HG02588 (cell line): ENCODE measurements around the gene TCOF1.

Experiments
- ATAC-seq: cut with Tn5 transposase; IDR thresholded peaks from one replicate; pipeline ENCODE4 v1.9.1; 2021; ENCODE audit warnings: mild to moderate bottlenecking, moderate library complexity; ENCODE audit not compliant: unreplicated experiment

The TCOF1 gene

GRCh38 chr5:150357326-150358260 is at the start of gene TCOF1:
Gene TCOF1 (plus strand): TSS chr5:150357697. CDS start chr5:150357747, 50 bp downstream.
- peak; percentile 94 for ATAC-seq

- no peak for ATAC-seq
Observed at GRCh38 chr5:150309101-150309885, 48.2 kb upstream of the TCOF1 start.

GRCh38 chr5:150309886-150310239 is 47.6 kb upstream of the TCOF1 start:
- no peak for ATAC-seq

DNA sequence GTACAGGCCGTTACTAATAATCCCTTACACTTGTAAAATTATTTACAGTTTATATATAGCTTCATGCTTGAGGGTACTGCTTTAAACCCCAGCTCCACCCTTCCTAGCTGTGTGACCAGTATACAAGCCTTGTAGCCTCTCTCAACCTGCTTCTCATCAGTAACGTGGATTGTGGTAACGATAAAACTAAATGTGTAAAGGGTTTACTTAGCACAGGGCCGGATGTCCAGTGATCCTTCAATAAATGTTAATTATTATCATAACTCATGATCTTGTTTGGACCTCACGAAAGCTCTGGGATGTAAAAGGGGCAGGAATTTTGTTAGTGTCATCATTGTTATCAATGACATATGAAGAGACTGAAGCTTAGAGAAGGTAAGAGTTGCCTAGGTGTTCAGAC is 47.3 kb upstream of the TCOF1 start:
- no peak for ATAC-seq

DNA sequence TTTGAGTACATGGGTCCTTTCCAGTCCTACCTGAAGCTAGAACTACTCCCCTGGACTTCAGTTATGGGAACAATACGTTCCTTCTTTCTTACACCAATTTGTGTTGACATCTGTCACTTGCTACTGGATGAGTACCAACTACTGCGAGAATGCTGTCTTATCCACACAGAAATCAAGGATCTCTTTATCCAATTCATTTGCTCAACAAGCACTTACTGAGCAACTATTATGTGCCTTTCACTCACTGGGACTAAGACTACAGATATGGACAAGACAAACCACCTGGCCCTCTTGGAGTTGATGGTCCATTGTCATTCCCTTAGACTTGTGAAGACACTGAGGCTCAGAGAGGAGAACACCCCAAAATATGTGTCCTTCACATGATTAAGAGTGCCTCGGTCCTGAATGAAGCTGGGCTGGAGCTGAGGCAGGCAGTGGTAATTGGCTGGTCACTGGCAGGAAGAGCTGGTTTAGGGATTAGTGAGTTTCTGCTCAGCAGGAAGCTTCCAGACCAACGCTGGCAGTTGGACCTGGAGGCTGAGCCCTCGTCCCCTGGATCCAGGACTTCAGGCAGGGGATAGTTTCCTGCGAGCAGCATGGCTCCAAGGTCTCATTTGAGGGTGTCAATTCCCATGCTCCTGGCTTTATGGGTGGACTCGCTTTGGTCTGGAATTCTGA is 46.3 kb upstream of the TCOF1 start:
- ATAC-seq, result no peak

DNA sequence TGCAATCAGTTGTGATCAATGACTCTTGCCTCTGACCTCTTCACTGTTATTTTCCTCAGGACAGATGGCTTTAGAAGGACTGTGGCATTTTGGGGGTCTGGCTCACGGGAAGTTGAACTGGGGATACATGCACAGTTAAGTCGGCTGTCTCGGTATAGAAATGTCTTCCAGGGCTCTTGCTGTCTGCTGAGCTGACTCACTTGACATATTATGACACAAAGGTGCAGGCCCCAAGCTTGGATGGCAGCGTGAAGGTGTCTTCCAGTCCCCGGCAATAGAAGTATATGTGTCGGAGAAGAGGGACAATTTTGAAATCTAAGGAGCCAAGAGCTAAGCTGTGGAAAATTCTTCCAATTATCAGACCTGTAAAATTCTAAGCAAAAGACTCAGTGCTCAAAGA is 45.0 kb upstream of the TCOF1 start:
- ATAC-seq, result no peak

GRCh38 chr5:150313501-150313900 is 44.0 kb upstream of the TCOF1 start:
- ATAC-seq, result no peak

DNA sequence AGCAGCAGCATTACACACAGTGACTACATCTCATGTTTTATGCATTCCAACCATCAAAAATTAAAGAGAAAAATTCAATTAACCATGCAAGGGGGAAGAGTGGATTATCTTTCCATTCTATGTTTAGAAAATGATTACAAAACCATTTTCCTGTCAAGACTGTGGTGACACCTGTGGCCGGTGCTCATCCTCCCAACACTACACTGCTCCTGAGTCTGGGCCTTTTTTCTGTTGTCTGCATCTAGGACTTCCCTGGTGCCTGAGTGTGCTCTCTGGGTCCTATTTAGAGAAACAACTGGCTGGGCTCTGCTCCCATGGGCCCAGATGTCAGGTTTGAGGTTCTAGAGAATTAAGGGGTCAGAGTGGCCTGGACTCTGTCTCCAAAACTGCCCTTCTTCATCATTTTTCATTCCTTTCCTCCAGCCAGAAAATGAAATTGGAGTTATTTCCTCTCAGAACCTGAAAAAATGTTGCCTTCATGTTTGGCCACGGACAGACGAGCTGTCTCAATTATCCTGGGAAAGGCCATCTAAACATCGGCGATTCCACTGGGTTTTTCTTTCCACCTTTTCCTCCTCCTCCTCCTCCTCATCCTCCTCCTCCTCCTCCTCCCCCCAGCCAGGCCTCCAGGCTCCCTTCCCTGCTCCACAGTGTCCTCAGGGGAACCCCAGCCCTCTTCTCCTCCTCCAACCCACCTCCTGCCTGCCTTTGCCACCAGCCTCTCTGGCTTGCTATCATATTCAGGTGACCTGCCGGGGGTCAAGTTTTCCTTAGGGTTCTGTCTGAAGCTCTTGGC is 43.4 kb upstream of the TCOF1 start:
- no peak for ATAC-seq

GRCh38 chr5:150315245-150315644 is 42.3 kb upstream of the TCOF1 start:
- no peak for ATAC-seq

DNA sequence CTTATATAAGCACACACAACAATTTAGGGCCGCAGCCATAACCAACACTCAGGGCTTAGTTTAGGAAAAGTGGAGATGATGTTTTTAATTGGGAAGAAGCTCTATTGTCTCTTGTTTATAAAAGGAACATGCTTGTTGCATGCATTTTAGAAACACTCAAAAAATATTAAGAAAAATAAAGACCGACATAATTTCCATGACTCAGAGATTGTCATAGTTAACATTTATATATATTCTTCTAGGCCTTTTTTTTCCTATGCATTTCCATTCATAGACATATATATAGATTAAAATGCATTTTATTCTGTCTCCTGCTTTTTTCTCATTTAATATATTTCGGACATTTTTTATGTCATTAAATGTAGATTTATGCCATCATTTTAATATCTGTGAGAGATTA is 41.2 kb upstream of the TCOF1 start:
- ATAC-seq, result no peak

DNA sequence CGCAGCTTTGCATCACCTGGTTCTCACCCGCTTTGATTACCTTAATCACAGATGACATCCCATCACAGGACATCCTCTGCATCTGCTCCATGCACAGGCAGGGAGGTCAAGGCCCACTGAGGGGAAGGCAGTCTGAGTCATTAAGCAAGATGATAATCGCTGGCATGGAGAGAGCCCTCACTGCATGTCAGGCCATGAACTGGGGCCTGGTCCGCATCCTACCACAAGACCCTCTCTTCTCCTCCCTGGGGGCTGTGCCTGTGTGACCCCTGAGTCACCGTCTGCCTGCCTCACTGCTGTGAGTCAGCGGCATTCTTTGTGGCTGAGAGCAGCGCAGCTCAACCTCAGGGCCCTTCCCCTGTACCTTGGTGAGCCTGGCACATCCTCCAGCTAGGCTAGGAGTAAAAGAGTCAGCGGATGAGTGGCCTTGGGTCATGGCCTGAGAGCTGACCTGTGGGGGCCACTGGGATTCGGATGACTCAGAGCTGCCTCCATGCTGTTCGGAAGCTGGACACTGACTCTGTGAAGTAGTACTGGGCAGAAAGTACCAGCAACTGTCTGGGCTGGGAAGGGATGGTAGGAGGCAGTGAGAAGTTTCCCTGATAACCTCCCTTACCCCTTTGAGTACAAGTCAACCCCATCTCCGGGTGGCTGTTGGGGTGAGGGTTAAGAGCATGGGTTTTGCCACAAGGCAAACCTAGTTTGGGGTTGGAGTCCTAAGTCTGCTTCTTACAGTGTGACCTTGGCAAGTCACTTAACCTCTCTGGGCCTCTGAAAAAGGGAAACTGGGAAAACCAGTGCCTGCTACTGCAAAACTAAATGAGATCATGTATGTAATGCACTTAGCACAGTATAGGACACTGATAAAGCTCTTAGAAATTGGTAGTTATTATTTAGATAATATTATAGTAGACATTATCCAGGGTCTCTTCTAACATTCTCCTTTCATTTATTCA is 40.2 kb upstream of the TCOF1 start:
- no peak for ATAC-seq

GRCh38 chr5:150318613-150319483 is 38.6 kb upstream of the TCOF1 start:
- ATAC-seq, result no peak

GRCh38 chr5:150319484-150319790 is 38.1 kb upstream of the TCOF1 start:
- no peak for ATAC-seq

DNA sequence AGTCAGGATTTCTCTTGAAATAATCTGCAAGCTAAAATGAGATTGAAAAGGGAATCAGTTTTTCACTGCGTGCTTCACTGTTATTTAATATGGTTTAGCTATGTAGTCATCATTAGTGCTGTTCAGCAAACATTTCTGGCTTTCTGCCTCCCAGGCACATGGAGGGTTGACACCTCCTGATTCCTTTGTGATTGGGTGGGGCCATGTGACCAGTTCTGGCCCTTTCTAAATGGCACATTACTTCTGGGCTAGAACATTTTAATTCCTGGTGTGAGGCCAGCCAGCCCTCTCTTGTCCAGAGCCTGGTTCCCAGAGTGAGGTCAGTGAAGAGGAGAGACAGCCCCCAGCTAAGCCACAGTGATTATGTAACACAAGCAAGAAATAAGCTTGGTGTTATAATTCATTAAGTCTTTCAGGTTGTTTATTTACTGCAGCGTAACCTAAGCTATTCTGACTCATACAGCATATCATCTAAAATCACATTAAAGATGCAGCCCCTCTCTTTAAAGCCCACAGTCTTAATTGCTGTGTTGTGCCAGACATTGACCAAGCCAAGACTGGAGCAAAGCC is 37.4 kb upstream of the TCOF1 start:
- ATAC-seq, result no peak

- no peak for ATAC-seq
Observed at GRCh38 chr5:150321211-150321610, 36.3 kb upstream of the TCOF1 start.

GRCh38 chr5:150321784-150322183 is 35.7 kb upstream of the TCOF1 start:
- no peak for ATAC-seq

- no peak for ATAC-seq
Observed at GRCh38 chr5:150322202-150322601, 35.3 kb upstream of the TCOF1 start.

GRCh38 chr5:150323092-150323491 is 34.4 kb upstream of the TCOF1 start:
- no peak for ATAC-seq
